NCI-H146 treated with DMSO at 0.1 percent for 48 hours (cell line): Measurements from ENCODE around the gene DOCK3.
"Not testable (repeated sequence)": the region's sequence is repeated elsewhere in the genome, so short reads cannot be mapped to it uniquely, and the experiment has no call there.

Experiments used
- DNase-seq: peaks from one replicate; lab custom pipeline; 2025; ENCODE audit not compliant: unreplicated experiment; lab: John Stamatoyannopoulos, UW

The DOCK3 gene

DNA sequence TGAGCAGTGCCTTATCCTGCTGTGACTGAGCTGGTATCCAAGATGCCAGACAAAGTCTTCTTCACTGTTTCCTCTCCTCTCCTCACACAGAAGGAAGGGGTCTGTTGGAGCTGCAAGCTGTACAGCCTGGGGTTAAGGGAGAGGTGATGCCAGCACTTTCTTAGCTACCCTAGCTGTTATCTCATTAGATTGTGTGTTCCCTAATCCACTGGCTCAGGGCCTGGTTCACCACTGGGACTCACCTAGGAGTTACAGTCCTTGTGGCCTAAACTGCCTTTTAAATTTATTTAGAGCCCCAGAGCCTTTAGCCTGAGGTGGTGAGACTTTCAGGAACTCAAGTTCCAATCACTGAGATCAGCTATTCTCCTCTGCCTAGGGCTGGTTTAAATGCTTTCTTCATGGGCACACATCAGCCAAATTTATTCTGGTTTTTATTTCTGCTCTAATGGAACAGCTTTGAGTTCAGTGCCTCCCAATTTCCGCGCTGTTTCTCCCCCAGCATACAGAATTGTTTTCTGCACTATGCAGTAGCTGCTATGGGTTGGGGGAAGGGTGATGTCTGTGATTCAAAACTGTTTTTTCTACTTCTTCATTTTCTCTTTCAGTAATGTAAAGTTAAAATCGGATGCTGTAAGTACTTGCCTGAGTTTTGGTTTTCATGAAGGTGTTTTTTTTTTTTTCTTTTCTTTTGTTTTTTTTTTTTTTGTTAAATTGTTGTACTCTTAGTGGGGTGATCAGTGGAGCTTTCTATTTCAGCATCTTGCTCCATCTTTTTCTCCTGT is 198.8 kb downstream of the DOCK3 start:
- DNase-seq, result no peak

DNA sequence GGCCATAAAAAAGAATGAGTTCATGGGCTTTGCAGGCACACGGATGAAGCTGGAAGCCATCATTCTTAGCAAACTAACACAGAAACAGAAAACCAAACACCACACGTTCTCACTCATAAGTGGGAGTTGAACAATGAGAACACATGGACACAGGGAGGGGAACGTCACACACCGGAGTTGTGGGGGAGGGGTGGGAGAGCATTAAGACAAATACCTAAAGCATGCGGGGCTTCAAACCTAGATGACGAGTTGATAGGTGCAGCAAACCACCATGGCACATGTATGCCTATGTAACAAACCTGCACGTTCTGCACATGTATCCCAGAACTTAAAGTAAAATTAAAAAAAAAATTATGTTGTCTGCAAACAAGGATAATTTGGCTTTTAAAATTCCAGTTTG is 200.1 kb downstream of the DOCK3 start:
- not testable (repeated sequence) for DNase-seq

DNA sequence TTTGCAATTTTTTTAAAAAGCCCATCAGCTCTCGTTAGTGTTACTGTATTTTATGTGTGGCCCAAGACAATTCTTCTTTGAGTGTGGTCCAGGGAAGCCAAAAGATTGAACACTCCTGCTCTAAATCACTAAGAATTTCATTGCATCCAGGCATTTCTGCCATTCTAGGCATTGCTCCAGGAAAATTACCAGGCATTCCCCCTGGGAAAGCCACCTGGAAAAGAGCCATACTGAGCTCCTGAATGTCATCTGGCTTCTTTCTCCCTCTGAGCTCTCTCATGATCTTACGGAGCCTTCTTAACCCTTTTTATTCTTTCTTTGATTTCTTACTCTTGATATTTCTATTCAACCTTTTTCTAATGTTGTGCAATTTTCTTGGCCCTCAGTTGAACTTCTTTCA is 202.2 kb downstream of the DOCK3 start:
- no peak for DNase-seq

DNA sequence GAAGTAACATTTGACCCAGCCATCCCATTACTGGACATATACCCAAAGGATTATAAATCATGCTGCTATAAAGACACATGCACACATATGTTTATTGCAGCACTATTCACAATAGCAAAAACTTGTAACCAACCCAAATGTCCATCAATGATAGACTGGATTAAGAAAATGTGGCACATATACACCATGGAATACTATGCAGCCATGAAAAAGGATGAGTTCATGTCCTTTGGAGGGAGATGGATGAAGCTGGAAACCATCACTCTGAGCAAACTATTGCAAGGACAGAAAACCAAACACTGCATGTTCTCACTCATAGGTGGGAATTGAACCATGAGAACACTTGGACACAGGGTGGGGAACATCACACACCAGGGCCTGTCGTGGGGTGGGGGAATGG is 208.0 kb downstream of the DOCK3 start:
- DNase-seq, result not testable (repeated sequence)

DNA sequence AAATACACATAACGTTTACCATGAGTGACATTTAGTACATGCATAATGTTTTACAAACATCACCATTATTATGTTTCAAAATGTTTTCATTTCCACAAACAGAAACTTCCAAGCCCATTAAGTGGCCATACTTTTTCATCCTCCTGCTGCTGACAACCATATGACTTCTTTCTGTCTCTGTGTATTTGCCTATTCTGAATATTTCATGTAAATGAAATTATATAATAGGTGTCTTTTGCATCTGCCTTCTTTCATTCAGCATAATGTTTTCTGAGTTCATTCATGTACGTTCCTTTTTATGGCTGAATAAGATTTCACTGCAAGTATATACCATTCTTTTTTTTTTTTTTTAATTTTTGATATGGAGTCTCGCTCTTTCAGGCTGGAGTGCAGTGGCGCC is 209.0 kb downstream of the DOCK3 start:
- DNase-seq, result no peak

DNA sequence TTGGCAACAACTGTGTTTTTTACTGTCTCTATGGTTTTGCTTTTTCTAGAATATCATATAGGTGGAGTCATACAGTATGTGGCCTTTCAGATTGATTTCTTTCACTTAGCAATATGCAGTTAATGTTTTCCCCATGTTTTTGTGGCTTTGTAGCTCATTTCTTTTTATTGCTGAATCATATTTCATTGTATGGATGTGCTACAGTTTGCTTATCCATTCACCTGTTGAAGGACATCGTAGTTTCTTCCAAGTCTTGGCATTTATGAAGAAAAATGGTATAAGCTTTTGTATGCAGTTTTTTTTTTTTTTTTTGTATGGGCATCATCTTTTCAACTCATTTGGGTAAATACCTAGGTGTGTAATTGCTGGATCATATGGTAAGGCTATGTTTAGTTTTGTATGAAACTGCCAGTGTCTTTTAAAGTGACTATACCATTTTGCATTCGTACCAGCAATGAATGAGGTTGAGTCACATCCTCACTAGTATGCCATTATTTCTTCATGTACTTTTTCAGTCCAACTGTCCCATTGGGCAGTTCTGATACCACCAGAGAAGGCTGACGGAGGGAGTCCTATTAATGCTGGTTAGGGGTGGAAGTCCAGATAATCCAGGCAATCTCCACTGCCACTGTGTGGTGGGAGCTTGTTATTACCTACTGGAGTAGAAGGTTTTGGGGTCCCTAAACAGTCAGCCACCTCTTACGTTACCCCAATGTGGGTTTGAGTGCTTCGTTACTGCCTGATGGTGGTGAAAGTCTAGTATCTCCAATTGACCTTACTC is 210.5 kb downstream of the DOCK3 start:
- DNase-seq, result no peak

DNA sequence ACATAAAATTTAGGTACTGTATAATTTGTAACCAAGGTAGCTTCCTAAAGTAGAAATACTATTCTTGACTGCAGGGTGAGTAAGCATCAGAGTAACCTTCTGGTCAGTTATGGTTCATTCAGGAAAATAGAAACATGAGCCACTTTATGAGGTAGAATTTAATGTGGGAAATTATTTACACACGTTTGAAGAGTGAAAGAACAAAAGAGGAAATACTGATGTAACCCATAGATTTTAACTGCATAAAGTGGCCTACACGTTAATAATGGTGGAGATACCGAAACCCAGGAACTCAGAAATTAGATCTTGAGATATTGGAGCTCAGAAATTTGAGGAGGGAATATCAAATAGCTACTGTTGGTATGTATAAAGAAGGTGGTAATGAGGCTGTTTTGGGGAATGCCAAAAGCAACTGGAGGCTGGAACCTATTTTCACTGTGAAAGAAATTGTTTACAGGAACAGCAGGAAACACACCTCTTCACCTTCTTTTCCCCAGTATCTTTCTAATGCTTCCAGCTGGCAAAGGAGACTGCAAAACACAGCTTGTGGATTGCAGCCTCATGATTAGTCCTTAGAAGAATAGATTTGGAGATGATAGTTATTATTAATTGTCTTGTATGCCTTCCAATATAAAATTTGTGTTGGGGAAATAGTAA is 216.1 kb downstream of the DOCK3 start:
- DNase-seq, result no peak

DNA sequence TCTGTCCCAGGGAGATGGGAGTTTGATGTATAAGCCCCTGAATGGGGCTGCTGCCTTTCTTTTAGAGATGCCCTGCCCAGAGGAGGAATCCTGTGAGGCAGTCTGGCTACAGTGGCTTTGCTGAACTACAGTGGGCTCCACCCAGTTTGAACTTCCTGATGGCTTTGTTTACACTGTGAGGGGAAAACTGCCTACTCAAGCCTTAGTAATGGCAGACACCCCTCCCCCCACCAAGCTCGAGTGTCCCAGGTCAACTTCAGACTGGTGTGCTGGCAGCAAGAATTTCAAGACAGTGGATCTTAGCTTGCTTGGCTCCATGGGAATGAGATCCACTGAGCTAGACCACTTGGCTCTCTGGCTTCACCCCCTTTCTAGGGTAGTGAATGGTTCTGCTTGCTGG is 226.4 kb downstream of the DOCK3 start:
- not testable (repeated sequence) for DNase-seq

DNA sequence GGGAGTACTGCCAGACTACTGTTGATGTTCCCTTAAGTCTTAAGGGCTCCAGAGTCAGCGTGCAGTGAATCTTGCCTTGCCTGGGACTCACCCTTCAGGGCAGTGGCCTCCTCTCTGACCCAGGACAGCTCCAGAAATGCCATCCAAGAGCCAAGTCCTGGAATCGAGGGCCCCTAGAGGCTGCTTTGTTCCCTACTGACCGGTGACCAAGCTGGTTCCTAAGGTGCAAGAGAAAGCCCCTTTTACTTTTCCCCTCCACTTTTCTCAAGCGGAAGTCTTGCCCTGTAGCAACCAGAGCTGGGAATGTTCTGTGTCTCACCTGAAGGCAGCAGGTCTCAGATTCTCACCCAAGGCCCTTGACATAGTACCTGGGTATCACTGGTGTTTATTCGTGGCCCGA is 238.0 kb downstream of the DOCK3 start:
- no peak for DNase-seq

DNA sequence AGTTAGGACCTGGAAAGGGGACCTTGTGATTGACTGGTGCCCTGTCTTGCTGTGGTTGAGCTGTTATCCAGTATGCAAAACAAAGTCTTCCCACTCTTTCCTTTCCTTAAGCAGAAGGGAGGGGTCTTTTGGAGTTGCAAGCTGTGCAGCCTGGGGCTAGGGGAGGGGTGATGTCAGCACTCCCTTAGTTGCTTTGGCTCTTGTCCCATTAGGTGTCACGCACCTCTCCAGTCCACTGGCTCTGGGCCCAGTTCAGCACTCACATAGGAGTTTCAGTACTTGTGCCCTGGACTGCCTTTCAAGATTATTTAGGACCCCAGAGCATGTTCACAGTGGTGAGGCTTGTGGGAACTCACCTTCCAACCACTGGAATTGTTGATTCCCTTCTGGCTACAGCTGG is 238.5 kb downstream of the DOCK3 start:
- DNase-seq, result no peak

DNA sequence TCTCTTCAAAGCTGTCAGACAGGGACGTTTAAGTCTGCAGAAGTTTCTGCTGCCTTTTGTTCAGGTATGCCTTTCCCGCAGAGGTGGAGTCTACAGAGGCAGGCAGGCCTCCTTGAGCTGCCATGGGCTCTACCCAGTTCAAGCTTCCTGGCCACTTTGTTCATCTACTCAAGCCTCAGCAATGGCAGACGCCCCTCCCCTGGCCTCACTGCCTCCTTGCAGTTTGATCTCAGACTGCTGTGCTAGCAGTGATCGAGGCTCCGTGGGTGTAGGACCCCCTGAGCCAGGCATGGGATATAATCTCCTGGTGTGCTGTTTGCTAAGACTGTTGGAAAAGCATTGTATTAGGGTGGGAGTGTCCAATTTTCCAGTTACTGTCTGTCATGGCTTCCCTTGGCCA is 247.3 kb downstream of the DOCK3 start:
- DNase-seq, result not testable (repeated sequence)

DNA sequence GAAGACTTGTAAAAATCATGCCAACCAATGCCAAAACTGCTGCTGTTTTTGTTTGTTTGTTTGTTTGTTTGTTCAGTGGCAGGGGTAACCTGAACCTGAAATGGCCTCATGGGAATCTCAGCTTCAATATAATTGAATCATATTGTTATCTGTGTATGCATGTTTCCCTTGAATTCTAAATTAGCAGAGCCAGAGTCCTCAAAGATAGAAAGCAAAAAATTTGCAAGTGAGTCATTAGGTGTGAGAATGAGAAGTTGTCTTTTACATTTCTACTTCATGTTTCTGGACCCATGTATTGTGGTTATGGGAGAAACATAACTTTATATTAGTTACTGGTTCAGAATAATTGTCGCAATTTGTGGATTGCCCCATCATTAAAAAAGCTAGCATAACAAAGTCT is 249.2 kb downstream of the DOCK3 start:
- DNase-seq, result no peak

DNA sequence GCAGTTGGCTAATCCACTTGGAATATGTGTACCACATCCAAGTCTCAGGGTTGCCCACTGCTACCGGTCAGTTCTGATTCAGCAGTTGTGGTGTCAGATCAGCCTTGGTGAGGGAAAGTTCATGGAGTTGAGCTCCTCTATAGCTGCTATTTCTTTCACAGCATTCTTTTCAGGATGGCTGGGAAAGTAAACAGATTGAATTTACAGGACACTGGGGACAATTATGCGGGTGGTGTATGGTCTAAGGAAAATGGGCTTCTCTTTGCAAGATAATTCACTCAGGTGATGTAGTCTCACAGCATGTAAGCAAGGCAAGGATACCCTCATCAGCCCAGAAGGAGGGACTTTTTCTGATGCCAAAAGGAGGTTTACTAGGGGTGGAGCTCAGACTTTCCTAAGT is 249.9 kb downstream of the DOCK3 start:
- DNase-seq, result no peak

DNA sequence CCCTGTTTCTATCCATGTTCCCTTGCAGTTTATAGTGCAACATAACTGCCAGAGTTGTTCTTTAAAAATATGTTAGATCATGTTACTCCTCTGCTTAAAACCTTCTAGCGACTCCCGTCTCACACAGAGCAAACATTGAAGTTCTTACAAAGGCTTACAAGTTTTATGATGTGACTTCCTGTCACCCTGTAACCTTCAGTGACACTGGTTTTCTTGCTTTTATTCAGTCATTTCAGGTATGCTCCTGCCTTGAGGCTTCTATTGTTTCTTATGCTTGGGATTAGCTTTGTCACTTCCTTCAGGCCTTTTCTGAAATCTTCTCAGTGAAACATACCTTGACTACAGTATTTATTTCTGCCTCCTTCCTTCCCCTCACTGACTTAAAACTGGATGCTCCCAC is 252.1 kb downstream of the DOCK3 start:
- DNase-seq, result no peak

DNA sequence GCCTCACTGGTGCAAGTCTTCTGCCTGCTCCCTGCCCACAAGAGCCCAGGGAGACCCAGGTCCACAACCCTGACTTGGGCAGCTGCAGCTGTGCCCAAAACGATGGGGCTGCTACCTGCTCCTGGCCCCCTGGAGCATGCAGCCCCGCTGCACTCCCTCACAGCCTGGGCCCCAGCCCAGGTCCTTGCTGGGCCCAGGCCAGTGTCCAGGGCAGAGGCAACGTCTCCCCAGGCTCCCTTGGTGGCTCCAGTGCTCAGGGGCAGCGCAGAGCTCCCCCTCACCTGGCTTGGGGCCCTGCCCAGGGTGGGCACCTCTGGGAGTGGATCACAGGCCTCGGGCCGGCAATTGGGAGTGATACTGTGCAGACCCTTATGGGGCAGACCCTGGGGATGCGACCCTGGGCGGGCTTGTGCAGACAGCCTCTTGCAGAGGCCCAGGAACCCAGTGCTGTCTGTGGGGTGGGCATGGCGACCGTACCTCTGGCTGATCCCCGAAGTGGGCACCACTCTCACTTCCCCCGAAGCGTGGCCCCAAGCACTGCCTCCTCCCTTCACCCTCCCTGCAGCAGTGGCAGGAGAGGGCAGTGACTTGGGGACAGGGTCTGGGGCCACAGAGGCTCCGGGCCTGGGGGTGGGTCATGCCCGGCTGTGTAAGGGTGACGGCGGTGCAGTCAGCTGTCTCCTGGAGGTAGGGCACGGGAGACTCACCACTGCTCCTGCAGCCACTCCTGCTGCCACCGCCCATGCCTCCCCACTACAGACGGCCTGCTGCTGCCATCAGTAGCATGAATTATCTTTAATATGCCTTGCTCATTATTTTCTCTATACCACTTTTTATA is 255.9 kb downstream of the DOCK3 start:
- DNase-seq, result no peak

DNA sequence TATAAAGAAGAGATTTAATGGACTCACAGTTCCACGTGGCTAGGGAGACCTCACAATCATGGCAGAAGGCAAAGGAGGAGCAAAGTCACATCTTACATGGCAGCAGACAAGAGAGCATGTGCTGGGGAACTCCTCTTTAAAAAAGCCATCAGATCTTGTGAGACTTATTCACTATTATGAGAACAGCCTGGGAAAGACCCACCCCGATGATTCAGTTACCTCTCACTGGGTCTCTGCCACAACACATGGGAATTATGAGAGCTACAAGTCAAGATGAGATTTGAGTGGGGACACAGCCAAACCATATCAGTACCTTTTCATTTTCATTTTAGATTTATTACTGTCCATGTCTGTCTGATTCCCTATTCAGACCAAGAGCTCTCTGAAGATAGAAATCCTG is 258.2 kb downstream of the DOCK3 start:
- DNase-seq, result not testable (repeated sequence)

DNA sequence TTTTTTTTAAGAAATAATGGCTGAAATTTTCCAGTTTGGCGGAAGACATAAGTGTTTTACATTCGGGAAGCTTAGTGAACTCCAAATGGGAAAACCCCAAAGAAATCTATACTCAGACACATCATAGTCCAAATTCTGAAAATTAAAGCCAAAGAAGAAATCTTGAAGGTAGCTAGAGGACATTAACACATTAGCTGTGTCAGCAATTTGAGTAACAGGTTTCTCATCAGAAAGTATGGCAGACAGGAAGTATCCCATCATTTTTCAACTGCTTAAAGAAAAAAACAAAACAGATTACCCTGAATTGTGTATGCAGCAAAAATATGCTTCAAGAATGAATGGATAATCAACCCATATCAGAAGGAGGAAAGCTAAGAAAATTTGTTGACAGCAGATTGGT is 261.7 kb downstream of the DOCK3 start:
- no peak for DNase-seq

DNA sequence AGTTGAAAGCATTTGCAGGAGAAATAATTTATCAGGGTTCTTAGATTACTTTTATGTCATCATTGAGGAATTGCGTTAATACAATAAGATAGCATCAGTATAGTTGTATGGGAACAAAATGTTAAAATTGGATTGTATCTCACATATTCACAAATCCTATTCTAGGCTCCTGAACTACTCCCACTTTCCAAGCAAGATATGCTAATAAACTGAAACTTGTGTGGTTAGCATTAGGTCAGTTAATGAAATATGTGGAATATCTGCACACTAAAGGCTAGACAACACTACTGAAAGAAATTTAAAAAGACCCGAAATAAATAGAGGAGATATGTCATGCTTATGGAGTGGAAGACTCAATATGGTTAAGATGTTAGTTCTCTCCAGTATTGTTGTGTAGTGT is 272.7 kb downstream of the DOCK3 start:
- no peak for DNase-seq

DNA sequence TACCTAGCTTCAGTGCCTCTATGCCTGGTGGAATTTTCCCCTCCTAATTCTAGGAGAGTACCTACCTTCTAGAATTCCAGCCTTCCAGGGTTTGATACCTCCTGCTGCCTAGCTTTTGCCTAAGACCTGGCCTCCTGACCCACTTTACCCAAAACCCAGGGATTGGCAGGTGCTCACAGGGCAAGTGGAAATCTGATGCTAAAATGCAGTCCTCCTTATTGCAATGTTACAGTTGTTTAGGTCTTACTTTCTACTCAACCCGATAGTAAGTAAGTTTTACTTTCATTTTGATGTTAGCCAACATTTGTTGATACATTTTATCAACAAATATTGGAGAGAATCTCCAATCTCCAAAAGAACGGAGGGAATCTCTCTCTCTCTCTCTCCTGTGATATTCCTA is 275.9 kb downstream of the DOCK3 start:
- no peak for DNase-seq

DNA sequence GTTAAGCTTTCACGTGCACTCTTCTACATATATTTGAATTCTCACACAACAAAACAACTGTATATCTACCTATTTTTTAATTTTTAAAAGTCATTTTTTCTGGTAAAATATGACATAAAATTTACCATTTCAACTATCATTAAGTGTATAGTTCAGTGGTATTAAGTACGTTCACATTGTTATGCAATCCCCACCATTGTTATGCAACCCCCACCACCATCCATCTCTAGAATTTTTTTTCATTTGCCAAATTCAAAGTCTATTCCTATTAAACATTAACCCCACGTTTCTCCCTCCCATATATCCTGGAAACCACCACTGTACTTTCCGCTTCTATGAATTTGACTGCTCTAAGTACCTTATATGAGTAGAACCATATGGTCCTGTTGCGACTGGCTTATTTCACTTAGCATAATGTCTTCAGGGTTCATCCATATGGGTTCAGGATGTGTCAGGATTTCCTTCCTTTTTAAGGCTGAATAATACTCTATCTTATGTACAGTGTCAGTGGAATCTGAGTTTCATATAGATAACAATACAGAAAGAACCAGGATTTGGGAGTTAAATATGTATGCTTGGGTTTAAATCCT is 279.2 kb downstream of the DOCK3 start:
- DNase-seq, result no peak

DNA sequence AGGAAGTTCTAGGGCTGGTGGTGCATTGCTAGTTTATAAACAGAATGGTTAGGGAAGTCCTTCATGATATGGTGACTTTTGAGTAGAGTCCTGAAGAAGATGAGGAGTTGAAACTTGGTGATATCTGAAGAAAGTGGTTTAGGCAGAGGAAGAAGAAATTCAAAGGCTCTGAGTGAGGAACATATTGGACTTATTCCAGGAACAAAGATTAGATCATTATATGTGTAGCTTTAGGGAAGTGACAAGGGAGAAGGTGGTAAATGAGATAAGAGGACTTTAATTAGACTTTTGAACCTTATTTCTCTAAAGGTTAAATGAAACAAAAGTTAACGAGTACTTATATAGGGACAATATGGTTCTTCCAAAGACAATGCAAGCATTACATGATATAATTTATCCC is 286.7 kb downstream of the DOCK3 start:
- DNase-seq, result no peak
